Liver (tissue), 9 donors: ENCODE measurements around the gene DOCK2. TPM values are rescaled to one million over a fixed set of nuclear protein-coding genes. Genes with fewer than 3 reads are reported as not detected.

Experiments
- DNase-seq: peaks from one replicate; pipeline ENCODE4 v3.0.0-alpha.2; 2017; ENCODE audit warnings: low spot score
- H3K27ac ChIP-seq, 2 donors: one replicate each; pipeline ENCODE4 v1.7.0; 2013; ENCODE audit warnings: inconsistent platforms in 2 of 2, low read length in 2 of 2, control low read depth in 1 of 2, low read depth in 1 of 2, mild to moderate bottlenecking in 1 of 2
- H3K27me3 ChIP-seq, 4 donors: one replicate each; pipeline versions ENCODE4 v1.6.1 to v1.7.0; 2013; ENCODE audit warnings: low read length in 3 of 4, inconsistent platforms in 1 of 4, mild to moderate bottlenecking in 1 of 4, moderate library complexity in 1 of 4; ENCODE audit not compliant: control insufficient read depth in 4 of 4, insufficient read depth in 4 of 4
- H3K36me3 ChIP-seq, 4 donors: one replicate each; pipeline versions ENCODE4 v1.6.1 to v1.7.0; 2013; ENCODE audit warnings: low read length in 3 of 4, mild to moderate bottlenecking in 3 of 4, low read depth in 1 of 4, moderate library complexity in 1 of 4; ENCODE audit not compliant: control insufficient read depth in 4 of 4, insufficient read depth in 3 of 4
- H3K4me1 ChIP-seq, 4 donors: one replicate each; pipeline versions ENCODE4 v1.6.1 to v1.7.0; 2013; ENCODE audit warnings: low read length in 3 of 4, mild to moderate bottlenecking in 3 of 4, moderate library complexity in 1 of 4; ENCODE audit not compliant: control insufficient read depth in 4 of 4, insufficient read depth in 4 of 4
- H3K4me3 ChIP-seq, 3 donors: one replicate each; pipeline versions ENCODE4 v1.6.1 to v1.7.0; 2013; ENCODE audit warnings: low read length in 3 of 3, control low read depth in 1 of 3, low read depth in 1 of 3, mild to moderate bottlenecking in 1 of 3
- H3K9ac ChIP-seq, 2 donors: one replicate each; pipeline ENCODE4 v1.7.0; 2013; ENCODE audit warnings: low read length in 2 of 2, mild to moderate bottlenecking in 2 of 2, moderate library complexity in 2 of 2, control low read depth in 1 of 2, low read depth in 1 of 2
- H3K9me3 ChIP-seq, 4 donors: one replicate each; pipeline versions ENCODE4 v1.6.1 to v1.7.0; 2013; ENCODE audit warnings: low read length in 3 of 4; ENCODE audit not compliant: control insufficient read depth in 4 of 4
- EGR1 ChIP-seq, 2 donors: IDR thresholded peaks; 2 replicates each; pipeline ENCODE4 v1.6.1; 2016 to 2018; ENCODE audit warnings: antibody characterized with exemption in 2 of 2, low read depth in 2 of 2
- FOXA1 ChIP-seq: IDR thresholded peaks from 2 replicates; pipeline ENCODE4 v1.6.1; 2016; ENCODE audit warnings: antibody characterized with exemption
- FOXA2 ChIP-seq: IDR thresholded peaks from 2 replicates; pipeline ENCODE4 v1.6.1; 2016; ENCODE audit warnings: antibody characterized with exemption
- HNF4A ChIP-seq, 2 donors: conservative IDR thresholded peaks; 2 replicates each; pipeline ENCODE4 v1.6.1; 2016; ENCODE audit warnings: antibody characterized with exemption in 2 of 2, mild to moderate bottlenecking in 2 of 2
- HNF4G ChIP-seq: IDR thresholded peaks from 2 replicates; pipeline ENCODE4 v1.6.1; 2016; ENCODE audit warnings: antibody characterized with exemption
- RAD21 ChIP-seq, 2 donors: IDR thresholded peaks; 2 replicates each; pipeline ENCODE4 v1.6.1; 2016; ENCODE audit warnings: antibody characterized with exemption in 2 of 2, mild to moderate bottlenecking in 2 of 2
- RXRA ChIP-seq, 2 donors: IDR thresholded peaks; 2 replicates each; pipeline ENCODE4 v1.6.1; 2017 to 2018; ENCODE audit warnings: antibody characterized with exemption in 2 of 2, mild to moderate bottlenecking in 1 of 2
- SP1 ChIP-seq: IDR thresholded peaks from 2 replicates; pipeline ENCODE4 v1.6.1; 2018; ENCODE audit warnings: antibody characterized with exemption, mild to moderate bottlenecking
- YY1 ChIP-seq: IDR thresholded peaks from 2 replicates; pipeline ENCODE4 v1.6.1; 2016; ENCODE audit warnings: antibody characterized with exemption, mild to moderate bottlenecking
- WGBS: extraction: QIAGEN DNeasy Blood & Tissue Kit; methylation state at CpG from one replicate; pipeline ENCODE4 v1.1.7; 2013; 5-methylcytosine and 5-hydroxymethylcytosine counted together
- polyA plus RNA-seq, 2 donors: library from polyadenylated mRNA; stranded (reverse) in 1 of 2; unstranded in 1 of 2; fragments of 200-250 nt in 1 of 2; fragments of >200 nt in 1 of 2; fragmentation: Nextera tagmentation in 1 of 2; extraction: Ambion mirVana in 1 of 2; gene quantifications; one replicate each; pipeline versions ENCODE4 v1.2.1 to v1.2.3, GENCODE V29; 2013 to 2015
- total RNA-seq, 2 donors: library from RNA; depleted of rRNA; stranded (reverse); fragments of >200 nt; gene quantifications; one replicate each; pipeline ENCODE4 v1.2.3, GENCODE V29; 2014
- TF ChIP-seq, protein P1 (sequence below): fragments of 150-350 bp; IDR thresholded peaks from 2 replicates; pipeline ENCODE4 v1.5.1; 2017; ENCODE audit warnings: improper control_type of control experiment, low read depth, low read length; ENCODE audit not compliant: missing input control
- TF ChIP-seq, protein P2 (sequence below): IDR thresholded peaks from 2 replicates; pipeline ENCODE4 v1.6.1; 2016; ENCODE audit warnings: antibody characterized with exemption, mild to moderate bottlenecking
- TF ChIP-seq, protein P3 (sequence below): IDR thresholded peaks from 2 replicates; pipeline ENCODE4 v1.6.1; 2016; ENCODE audit warnings: antibody characterized with exemption
- TF ChIP-seq, protein P4 (sequence below): IDR thresholded peaks from 2 replicates; pipeline ENCODE4 v1.6.1; 2016; ENCODE audit warnings: antibody characterized with exemption
- TF ChIP-seq, protein P5 (sequence below): IDR thresholded peaks from 2 replicates; pipeline ENCODE4 v1.6.1; 2016; ENCODE audit warnings: antibody characterized with exemption
- donor health status: healthy.
- donor health status: healthy.
- donor health status: healthy.
- donor health status: healthy.
- donor health status: healthy.

The DOCK2 gene
- total and polyA plus RNA-seq, 4 donors = 2.3 to 26.6 (median 8.2) TPM

DNA sequence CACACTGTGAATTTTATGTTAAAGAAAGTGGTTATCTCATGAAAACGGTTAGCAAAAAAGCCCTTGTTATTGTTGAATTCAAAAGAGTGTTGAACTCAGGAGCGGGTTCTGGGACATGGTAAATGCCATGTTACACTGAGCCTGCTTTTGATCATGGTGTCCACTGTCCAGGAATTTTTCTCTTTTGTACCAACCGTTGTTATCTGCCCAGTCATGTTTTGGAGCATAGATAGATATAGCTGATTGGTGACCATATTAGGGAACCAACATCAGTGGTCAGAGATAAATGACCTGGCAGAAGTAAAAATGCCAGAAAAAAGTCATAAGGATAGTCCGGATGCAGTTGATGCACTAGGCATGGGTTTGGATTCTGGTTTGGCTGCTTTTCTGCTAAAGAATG is 29.3 kb downstream of the DOCK2 start:
- no peak for TF ChIP-seq SP1
- TF ChIP-seq, protein P1, sequence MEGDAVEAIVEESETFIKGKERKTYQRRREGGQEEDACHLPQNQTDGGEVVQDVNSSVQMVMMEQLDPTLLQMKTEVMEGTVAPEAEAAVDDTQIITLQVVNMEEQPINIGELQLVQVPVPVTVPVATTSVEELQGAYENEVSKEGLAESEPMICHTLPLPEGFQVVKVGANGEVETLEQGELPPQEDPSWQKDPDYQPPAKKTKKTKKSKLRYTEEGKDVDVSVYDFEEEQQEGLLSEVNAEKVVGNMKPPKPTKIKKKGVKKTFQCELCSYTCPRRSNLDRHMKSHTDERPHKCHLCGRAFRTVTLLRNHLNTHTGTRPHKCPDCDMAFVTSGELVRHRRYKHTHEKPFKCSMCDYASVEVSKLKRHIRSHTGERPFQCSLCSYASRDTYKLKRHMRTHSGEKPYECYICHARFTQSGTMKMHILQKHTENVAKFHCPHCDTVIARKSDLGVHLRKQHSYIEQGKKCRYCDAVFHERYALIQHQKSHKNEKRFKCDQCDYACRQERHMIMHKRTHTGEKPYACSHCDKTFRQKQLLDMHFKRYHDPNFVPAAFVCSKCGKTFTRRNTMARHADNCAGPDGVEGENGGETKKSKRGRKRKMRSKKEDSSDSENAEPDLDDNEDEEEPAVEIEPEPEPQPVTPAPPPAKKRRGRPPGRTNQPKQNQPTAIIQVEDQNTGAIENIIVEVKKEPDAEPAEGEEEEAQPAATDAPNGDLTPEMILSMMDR = no peak
- TF ChIP-seq RAD21 (IDR thresholded peaks at IDR 0.05) = no peak
- TF ChIP-seq RXRA (IDR thresholded peaks at IDR 0.05) = no peak
- TF ChIP-seq, protein P2, sequence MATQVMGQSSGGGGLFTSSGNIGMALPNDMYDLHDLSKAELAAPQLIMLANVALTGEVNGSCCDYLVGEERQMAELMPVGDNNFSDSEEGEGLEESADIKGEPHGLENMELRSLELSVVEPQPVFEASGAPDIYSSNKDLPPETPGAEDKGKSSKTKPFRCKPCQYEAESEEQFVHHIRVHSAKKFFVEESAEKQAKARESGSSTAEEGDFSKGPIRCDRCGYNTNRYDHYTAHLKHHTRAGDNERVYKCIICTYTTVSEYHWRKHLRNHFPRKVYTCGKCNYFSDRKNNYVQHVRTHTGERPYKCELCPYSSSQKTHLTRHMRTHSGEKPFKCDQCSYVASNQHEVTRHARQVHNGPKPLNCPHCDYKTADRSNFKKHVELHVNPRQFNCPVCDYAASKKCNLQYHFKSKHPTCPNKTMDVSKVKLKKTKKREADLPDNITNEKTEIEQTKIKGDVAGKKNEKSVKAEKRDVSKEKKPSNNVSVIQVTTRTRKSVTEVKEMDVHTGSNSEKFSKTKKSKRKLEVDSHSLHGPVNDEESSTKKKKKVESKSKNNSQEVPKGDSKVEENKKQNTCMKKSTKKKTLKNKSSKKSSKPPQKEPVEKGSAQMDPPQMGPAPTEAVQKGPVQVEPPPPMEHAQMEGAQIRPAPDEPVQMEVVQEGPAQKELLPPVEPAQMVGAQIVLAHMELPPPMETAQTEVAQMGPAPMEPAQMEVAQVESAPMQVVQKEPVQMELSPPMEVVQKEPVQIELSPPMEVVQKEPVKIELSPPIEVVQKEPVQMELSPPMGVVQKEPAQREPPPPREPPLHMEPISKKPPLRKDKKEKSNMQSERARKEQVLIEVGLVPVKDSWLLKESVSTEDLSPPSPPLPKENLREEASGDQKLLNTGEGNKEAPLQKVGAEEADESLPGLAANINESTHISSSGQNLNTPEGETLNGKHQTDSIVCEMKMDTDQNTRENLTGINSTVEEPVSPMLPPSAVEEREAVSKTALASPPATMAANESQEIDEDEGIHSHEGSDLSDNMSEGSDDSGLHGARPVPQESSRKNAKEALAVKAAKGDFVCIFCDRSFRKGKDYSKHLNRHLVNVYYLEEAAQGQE = no peak
- TF ChIP-seq YY1 = no peak
- TF ChIP-seq FOXA1 = no peak
- no peak for TF ChIP-seq HNF4A (conservative IDR thresholded peaks at IDR 0.05)
- TF ChIP-seq, protein P3, sequence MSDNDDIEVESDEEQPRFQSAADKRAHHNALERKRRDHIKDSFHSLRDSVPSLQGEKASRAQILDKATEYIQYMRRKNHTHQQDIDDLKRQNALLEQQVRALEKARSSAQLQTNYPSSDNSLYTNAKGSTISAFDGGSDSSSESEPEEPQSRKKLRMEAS = no peak
- no peak for TF ChIP-seq HNF4G
- TF ChIP-seq, protein P4, sequence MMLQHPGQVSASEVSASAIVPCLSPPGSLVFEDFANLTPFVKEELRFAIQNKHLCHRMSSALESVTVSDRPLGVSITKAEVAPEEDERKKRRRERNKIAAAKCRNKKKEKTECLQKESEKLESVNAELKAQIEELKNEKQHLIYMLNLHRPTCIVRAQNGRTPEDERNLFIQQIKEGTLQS = no peak
- TF ChIP-seq FOXA2 = no peak
- TF ChIP-seq, protein P5, sequence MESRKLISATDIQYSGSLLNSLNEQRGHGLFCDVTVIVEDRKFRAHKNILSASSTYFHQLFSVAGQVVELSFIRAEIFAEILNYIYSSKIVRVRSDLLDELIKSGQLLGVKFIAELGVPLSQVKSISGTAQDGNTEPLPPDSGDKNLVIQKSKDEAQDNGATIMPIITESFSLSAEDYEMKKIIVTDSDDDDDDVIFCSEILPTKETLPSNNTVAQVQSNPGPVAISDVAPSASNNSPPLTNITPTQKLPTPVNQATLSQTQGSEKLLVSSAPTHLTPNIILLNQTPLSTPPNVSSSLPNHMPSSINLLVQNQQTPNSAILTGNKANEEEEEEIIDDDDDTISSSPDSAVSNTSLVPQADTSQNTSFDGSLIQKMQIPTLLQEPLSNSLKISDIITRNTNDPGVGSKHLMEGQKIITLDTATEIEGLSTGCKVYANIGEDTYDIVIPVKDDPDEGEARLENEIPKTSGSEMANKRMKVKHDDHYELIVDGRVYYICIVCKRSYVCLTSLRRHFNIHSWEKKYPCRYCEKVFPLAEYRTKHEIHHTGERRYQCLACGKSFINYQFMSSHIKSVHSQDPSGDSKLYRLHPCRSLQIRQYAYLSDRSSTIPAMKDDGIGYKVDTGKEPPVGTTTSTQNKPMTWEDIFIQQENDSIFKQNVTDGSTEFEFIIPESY = no peak
- TF ChIP-seq EGR1 (IDR thresholded peaks at IDR 0.05; ENCODE audit: low read depth in 2 of 2) = no peak
- Histone ChIP-seq H3K4me3 (no peak overlapping the region), H3K9me3 (no peaks in the 10 kb centered on the region), H3K36me3 (no peaks in the 10 kb centered on the region), H3K9ac (no peak overlapping the region), H3K4me1 (no peaks in the 10 kb centered on the region), H3K27ac (no peak overlapping the region), H3K27me3 (no peaks in the 10 kb centered on the region)
- 74% methylated on average over 4 of the region's 4 CpGs for whole genome bisulfite sequencing
- DNase-seq = no peak

DNA sequence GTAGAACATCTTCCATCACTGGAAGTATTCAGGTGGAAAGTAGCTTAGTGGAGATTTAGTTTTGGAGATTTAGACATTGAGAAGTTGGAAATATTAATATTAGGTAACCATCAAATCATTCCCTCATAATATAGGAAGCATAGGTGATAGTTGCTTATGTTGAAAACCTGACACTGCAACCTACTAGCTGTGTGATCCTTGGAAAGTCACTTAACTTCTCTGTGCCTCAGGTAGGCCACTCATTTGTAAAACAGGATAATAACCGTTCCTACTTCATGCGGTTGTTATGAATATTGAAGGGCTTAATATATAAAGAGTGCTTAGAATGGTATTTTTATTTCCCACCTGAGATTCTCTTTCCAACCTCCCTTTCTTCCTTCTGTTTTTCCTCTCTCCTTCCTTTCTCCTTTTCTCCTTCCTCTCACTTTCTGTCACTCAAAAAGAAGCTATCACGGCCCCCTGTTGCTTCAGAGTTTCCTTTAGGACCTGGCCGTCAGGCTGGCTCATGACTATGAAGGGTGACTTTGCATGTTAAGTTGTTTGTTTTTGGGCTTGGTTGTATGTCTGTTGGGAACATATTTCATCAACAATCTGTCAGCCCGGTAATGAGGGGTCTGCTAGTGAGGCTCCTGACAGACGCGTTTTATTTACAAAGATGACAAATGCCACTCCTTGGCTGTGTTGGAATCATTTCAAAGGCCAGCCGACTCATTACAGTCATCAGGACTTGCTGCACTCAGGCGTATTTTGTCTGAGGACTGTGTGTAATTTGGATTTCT is 31.0 kb downstream of the DOCK2 start:
- DNase-seq = no peak
- no peaks in the 10 kb centered on the region for H3K36me3 ChIP-seq
- H3K4me3 ChIP-seq = no peak overlapping the region
- WGBS = 60% methylated on average over 9 of the region's 9 CpGs
- H3K9me3 ChIP-seq = no peaks in the 10 kb centered on the region
- H3K27me3 ChIP-seq = no peaks in the 10 kb centered on the region
- H3K4me1 ChIP-seq = no peaks in the 10 kb centered on the region
- H3K27ac ChIP-seq = no peak overlapping the region
- no peak overlapping the region for H3K9ac ChIP-seq
- TF ChIP-seq, protein P5 = no peak
- TF ChIP-seq, protein P2 = no peak
- no peak for TF ChIP-seq FOXA2
- TF ChIP-seq, protein P1 = no peak
